Hematopoietic multipotent progenitor cell (in vitro differentiated cells): ENCODE data around the gene SLC25A18. TPM values are rescaled to one million over a fixed set of nuclear protein-coding genes. Genes with fewer than 3 reads are reported as not detected.

Experiments used
- DNase-seq, 3 donors: peaks; one replicate each; pipeline ENCODE4 v3.0.0-alpha.2; 2011 to 2015; ENCODE audit warnings: low read depth in 2 of 3, low spot score in 2 of 3
- total RNA-seq: library from RNA; depleted of rRNA; stranded (reverse); fragments of >200 nt; gene quantifications from one replicate; pipeline ENCODE4 v1.2.3, GENCODE V29; 2012

SLC25A18 gene
- total RNA-seq, 1 donor = not detected

DNA sequence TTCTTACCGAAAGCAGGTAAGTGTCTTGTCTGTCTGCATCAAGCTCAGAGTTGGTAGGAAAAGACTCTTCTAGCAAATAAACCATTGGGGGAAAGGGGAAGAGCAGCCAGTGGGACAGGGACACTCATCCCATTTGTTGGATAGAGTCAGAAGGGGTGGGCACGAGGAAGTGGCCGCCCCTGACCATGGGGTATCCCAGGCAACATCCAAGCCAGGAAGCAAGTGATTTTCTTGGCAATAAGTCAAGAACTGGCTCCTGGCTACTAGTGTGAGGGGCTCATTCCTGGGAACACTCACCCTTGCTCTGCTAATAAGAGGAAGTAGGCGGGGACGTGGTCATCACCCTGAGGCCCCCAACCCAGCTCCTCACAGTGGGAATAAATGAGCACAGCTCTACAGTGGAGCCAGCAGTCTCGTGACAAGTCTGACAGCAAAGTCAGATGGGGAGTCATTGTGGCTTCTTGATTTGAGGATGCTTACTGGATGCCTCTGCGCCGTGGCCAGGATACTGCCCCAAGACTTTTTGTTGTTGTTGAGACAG lies 6.7 kb downstream of the SLC25A18 start:
- DNase-seq = no peak

DNA sequence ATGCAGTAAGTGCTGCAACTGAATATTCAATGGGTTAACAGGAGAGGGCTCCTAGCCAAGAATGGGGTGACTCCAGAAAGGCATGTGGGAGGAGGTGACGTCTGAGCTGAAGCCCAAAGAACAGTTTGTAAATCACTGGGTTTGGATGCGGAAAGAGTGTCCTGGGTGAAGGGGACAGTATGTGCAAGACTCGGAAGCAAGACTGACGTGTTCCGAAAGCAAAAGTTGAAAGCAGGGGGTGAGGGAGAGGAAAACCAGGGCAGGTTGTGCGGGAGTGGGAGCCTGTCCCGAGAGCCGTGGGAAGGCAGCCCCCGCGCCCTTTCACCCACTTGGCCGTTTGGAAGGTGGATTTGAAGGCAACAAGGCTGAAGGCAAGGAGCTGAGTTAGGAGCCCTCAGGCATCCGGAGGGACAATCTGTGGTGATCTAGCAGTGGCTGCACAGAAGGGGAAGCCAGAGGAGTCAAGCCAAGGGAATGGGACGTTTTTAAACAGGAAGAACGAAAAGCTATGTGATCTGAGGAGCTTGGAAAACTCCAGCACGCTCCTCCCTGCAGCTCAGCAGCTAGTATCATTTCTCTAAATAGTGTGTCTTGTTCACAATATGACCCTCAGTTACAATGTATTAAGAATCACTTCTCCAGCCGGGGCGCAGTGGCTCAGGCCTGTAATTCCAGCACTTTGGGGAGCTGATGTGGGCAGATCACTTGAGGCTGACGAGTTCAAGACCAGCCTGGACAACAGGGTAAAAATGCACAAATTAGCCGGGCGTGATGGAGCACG lies 7.7 kb downstream of the SLC25A18 start:
- DNase-seq = no peak

DNA sequence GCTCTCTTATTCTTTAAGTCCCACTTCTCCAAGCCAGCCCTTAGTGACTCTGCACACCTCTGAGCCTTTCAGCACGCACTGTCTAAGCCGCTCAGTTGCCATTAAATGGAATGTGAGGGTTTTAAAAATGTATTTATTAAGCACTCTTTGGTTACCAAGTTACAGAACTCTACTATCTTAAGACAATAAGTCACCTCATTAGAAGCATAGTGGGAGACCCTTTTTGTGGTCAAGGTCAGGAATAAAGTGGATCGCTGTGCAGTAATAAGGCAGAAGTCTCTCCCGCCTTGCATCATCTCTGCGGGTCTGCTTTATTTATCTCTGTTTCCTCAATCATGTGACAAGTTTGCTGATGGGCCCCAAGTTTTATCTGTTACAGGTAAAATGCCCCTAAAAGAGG lies 11.9 kb downstream of the SLC25A18 start:
- no peak for DNase-seq

DNA sequence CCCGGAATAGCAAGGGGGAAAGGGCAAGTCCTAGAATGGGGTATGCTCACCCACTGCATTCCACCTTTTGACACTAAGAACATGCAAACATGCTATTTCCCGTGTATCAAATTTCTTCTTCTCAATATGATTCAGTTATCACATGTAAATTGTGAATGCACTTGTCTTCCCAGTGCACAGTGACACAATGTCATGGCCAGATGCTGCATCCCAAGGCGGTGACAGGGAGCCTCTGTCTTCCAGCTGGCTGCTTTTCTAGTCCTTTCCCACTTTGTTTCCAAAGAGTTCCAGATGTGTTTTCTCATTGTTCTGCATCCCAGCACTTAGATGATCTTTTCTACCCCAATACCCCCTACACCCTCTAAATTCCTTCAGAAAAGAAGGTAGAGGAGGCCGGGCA lies 12.4 kb downstream of the SLC25A18 start:
- no peak for DNase-seq

DNA sequence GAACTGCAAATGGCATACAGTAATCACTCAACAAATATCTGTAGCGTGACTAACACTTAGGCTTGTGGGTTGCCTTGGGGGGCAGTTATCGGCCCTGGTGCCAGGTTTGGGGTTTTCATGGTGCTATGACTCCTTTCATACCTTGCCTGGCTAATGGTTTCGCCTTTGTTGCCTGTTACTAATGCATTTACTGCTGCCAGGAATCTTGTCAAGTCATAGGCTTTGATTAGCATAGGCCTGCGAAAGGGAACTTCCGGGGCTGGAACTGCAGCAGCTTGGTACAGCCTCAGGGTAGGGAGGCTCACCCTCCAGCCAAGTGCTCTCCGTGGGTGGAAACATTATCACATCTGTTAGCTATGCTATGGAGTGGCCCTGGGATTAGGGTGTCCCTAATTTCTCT lies 13.2 kb downstream of the SLC25A18 start:
- DNase-seq = no peak

DNA sequence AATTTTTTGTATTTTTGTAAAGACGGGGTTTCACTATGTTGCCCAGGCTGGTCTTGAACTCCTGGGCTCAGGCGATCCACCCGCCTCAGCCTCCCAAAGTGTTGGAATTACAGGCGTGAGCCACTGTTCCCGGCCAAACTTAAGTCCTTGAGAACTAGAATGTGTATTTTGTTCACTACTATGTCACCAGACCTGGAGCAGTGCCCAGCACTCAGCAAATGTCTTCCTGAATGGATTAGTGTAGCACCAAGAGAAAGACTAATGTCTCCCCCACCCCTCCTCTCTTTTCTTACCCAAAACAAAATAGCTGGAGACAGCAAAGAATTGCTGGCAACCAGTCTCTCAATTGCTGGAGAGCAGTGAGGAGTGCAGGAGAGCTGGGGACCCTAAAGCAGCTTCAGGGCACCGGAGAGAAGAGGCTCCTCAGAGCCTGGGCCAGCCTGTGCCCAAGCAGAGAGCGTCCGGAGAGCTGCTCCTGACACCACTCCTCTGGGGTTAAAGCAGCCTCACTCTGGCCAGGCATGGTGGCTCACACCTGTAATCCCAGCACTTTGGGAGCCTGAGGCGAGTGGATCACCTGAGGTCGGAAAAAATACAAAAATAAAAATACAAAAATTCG lies 14.9 kb downstream of the SLC25A18 start:
- DNase-seq = no peak

DNA sequence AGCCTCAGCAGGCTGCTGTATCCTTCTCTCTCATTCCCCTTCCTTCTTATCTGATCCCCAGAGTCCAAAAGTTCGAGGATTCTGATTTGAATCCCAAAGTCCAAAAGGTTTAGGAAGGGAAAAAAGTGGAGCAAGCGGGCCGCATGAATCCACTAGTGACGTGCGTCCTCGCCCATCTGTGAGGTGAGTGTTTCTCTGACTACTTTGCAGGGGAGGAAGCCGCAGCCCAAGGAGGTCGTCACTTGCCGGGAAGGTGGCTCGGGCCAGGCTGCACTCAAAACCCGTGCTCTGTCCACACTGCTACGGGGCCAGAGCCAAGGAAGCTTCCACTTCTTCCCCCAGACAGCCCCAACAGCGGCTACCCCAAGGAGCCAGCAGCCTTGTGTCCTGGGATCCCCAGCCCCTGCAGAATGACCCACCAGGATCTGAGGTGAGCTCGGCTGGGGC lies 16.3 kb downstream of the SLC25A18 start:
- DNase-seq = no peak

DNA sequence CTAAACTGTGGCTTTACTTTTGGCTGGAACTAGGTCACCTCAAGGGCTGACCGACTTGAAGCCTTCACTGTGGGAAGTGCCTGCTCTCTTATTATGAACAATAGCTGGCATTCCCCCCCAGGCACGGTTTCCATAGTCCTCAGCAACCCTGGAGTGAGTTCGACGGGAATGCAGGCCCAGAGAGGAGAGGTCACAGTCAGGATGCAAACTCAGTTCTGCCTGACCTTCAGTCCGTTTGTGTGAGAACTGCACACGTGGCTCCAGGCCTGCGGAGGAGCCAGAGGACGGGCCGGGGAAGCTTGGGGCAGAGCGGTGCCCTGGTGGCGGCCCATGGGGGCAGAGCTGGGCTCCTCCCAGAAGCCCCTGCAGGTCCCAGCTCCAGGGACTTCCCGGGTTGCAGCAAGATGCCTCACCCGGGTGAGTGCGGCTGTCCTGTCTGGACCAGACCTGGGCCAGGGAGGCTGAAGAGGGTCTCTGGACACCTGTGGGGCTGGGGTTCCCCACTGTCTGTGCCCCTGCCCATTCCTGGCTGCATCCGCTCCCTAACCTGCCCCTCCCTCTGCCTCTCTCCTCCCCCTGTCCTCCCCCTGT lies 17.2 kb downstream of the SLC25A18 start:
- DNase-seq = peak in 1 of 3 donors; percentile 3

DNA sequence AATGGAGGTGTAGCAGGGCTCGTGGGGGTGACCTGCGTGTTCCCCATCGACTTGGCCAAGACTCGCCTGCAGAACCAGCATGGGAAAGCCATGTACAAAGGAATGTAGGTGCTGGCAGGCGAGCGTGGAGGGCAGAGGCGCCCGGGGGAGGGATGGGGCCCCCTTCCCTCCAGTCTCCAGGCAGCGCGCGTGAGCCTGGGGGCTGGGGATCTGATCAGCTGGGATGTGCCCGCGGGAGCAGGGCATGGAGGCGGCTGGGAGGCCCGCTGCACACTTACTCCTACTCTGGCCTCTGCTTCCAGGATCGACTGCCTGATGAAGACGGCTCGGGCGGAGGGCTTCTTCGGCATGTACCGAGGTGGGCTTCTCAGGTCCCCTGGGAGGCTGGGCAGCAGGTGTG lies 17.8 kb downstream of the SLC25A18 start:
- DNase-seq = no peak

DNA sequence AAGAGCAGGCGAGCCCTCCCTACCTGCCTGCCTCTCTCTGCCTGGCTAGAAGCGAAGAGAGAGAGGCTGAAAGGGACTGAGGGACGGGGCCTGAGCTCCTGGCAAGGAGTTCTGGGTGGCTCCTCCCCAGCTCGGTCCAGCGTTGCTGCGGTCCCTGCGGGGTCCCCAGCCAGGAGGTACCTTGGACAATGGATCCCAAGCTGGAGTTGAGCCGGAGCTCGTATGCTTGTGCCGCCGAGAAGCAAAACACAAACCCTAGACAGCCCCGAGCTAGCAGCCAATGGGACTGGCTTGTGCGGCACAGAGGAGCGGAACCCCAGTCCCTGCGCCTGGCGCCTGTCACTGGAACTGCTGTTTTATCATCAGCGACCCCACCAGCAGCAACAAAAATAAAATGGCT lies 18.3 kb downstream of the SLC25A18 start:
- DNase-seq = no peak

DNA sequence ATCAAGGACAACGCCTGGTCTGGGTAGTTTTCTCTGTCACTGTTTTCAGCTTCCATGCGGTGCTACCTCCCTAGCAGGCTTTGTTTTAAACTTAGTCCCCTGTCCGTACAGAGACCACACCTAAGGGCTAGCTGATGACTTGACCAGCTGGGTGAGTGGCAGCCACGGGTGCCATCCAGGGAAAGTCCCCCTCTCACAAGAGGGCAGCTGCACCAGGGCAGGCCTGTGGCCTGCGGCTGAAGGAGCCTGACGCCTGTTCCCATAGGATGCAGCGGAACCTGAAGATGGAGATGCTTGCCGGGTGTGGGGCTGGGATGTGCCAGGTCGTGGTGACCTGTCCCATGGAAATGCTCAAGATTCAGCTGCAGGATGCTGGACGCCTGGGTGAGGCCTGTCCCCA lies 19.9 kb downstream of the SLC25A18 start:
- DNase-seq = no peak

DNA sequence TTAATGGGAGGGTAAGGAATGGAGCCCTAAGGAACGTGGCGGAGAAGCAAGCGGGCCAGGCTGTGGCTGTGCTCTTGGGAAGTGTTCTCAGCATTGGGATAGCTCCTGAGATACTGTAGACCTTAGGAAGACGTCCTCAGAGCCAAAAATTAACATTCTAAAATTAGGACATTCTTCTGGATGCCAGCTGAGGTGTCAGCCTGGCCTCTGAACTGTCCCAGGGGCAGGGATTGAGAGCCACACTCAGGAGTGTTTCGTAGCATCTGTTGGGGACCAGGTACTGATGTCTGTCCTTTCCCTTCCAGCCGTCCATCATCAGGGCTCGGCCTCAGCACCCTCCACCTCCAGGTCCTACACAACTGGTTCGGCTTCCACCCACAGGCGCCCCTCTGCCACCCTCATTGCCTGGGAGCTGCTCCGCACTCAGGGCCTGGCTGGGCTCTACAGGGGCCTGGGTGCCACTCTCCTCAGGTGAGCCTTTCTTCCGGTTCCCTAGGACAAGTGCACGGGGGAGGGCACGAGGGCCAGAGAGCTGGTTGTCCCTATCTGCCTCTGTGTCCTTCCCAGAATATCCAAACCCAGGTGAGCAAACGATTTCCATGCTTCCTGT lies 23.6 kb downstream of the SLC25A18 start:
- DNase-seq = no peak

DNA sequence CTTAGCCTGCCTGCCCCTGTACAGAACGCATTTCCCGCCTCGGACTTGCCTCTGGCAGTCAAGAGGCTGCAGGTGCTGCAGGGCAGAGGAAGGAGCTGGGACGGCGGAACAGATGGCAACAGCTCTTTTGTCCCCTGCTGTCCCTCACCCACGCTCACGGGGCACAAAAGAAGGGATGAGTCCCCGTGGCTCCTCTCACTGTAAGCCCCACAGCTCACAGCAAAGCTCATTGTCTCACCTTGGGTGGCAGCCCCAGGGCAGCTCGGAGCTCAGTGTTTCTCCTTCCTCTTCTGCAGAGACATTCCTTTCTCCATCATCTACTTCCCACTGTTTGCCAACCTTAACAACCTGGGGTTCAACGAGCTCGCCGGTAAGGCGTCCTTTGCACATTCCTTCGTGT lies 24.3 kb downstream of the SLC25A18 start:
- no peak for DNase-seq

DNA sequence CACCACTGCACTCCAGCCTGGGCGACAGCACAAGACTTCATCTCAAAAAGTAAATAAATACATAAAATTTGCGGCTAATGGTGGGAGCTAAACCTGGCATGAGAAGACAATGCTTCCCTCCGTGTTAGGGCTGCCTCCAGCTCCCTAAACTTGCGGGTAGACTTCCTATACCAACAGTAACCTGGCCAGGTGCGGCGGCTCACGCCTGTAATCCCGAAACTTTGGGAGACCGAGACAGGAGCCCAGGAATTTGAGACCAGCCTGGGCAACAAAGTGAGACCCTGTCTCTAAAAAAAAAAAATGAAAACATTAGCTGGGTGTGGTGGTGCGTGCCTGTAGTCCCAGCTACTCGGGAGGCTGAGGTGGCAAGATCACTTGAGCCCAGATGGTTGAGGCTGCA lies 25.3 kb downstream of the SLC25A18 start:
- no peak for DNase-seq

DNA sequence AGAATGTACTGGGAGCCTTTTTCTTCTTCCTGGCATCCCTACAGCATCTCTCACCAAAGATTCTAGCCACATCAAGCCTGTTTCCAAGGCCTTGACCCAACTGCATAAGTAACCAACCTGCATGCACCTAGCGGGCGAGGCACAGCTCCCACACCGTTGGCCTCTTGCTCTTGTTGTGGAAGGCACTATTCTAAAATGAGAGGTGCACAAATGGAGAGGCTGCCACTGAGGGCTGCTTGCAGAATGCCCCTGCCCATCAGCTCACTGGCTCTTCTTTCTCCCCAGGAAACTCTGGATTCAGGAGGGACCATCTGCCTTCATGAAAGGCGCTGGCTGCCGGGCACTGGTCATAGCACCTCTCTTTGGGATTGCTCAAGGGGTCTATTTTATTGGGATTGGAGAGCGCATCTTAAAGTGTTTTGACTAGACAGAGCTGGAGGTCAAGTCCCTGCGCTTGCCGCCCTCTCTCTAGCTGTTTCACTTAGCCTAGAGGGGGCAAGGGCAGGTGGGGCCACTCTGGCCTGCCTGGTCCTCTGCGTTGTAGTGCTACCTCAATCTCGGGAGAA lies 26.6 kb downstream of the SLC25A18 start:
- no peak for DNase-seq

DNA sequence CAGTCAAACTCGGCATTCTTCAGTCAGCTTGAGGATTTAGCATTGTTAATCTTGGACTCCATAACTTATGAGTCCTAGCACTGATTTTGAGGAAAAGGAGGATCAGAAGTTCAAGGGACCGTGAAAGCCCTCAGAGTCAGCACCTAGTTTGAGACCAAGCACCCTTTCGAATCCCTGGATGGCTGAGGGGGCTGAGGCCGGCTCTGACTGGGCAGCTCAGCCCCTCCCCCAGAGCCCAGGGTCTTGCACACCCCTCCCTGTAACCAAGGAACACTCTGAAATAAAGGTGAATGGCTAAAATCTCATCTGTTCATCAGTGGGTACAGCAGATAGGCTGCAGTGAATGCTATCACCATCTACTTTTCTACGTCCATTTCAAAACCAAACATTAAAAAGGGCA lies 27.3 kb downstream of the SLC25A18 start:
- DNase-seq = no peak

DNA sequence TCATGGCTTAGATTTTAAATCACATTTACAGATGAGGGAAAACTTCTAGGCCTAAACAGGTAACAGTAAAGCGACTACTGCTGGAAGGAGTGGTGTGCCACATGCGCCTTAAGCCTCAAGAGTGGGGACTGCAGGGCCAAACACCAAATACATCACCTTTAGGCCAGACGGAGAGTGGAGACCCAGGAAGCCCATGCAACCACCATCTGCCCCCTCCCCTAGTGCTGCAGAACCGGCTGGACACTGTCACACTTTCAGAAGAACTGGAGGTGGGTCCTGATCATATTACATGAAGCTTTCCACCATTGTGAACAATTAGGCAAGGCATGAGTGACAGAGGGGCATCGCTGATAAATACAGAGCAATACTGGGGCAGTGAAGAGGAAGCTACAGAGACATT lies 28.9 kb downstream of the SLC25A18 start:
- no peak for DNase-seq

DNA sequence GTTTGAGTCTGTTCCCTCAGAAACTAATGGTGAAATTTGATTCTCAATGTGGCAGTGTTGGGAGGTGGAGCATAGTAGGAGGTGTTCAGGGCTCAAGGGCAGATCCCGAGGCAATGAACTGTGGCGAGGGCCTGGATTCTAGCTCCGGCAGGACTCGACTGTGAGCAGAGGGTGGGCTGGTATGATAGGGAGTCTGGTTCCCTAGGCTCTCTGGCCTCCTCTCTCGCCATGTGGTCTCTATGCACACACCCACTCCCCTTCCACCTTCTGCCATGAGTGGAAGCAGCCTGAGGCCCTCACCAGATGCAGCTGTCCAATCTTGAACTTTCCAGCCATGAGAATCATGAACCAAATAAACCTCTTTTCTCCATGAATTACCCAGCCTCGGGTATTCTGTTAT lies 32.9 kb downstream of the SLC25A18 start:
- no peak for DNase-seq

DNA sequence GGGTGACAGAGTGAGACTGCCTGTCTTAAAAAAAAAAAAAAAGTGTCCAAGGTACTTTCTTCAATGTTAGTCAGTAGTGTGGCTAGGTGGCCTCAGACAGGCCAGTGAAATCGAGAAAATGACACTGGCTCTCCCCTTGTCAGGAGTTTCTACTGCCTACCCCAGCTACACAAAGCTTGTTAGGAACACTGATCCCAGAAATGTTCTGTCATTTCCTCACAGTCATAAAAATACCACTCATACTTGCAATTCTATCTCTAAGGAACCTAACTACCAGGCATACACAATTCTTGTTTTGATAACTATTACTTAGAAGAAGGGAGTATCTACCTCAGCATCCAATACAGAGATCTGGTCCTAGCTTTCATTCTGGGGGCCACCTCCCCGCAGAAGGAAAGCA lies 33.9 kb downstream of the SLC25A18 start:
- DNase-seq = no peak

DNA sequence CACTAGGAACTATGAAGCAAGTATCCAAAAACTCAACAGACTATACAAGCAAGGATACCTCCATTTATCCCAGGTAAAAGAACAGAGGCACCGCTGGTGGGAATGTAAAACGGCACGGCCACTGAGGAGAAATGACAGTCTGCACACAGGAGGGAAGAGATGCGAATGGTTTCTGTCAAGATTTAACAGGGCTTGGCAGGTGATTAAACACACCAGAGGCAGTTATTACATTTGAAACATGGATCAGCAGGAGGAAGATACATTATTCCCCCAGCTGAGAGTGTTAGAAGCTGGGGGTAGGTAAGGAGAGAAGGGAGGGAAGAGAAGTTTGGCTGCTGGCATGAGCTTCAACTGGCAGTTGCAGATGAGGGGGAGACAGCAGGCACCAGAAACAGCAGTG lies 35.0 kb downstream of the SLC25A18 start:
- no peak for DNase-seq

DNA sequence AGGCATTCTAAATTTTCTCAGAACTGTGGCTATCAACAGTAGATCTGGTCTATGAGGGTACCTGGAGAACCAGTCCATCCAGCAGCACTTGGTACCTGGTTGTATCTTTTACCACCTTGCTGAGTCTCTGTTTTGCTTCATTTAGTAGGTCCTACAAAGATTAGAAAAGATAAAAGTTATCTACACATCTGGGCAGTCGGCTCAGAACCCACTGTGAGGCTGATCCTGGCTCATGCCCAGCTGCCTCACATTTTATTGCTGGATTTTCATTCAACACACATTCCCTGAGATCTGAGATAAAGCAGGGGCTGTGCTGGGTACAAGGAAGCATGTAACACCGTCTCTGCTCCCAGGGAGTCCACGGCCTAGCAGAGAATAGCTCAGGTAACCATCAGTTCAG lies 37.7 kb downstream of the SLC25A18 start:
- no peak for DNase-seq
